A673 (cell line): ENCODE results near the gene PCDHGA11. TPM values are rescaled to one million over a fixed set of nuclear protein-coding genes. Genes with fewer than 3 reads are reported as not detected.
"Not testable (repeated sequence)": the region's sequence is repeated elsewhere in the genome, so short reads cannot be mapped to it uniquely, and the experiment has no call there.

ENCODE experiments used
- BruUV-seq: library from RNA; stranded (reverse); fragments of 400-500 nt; replicated peaks from 2 replicates; lab custom pipeline; 2021; lab: Mats Ljungman, UMichigan
- CTCF ChIA-PET: fragments of 300-600 bp; sonication (Branson Sonifier 250); formaldehyde crosslinking; loops from one replicate; lab custom pipeline; 2022; ENCODE audit warnings: antibody characterized with exemption; lab: Charles Lee
- POLR2A ChIA-PET: fragments of 300-600 bp; sonication (Branson Sonifier 250); formaldehyde crosslinking; loops from one replicate; lab custom pipeline; 2022; ENCODE audit warnings: antibody characterized with exemption; ENCODE audit not compliant: low non-redundant PET; lab: Charles Lee
- DNase-seq: peaks from one replicate; pipeline ENCODE4 v3.0.0-alpha.2; 2015; ENCODE audit warnings: low spot score
- H3K27ac ChIP-seq: fragments of 200-600 bp; sonication (generic); 2 replicates; pipeline ENCODE4 v1.5.1; 2016; ENCODE audit warnings: mixed run types, low read depth, mild to moderate bottlenecking, mixed read lengths, antibody characterized with exemption, low read length; ENCODE audit not compliant: poor library complexity, severe bottlenecking
- H3K27me3 ChIP-seq: fragments of 200-600 bp; sonication (generic); replicated peaks from 2 replicates; pipeline ENCODE4 v1.6.1; 2017; ENCODE audit warnings: mixed run types, low read depth, mild to moderate bottlenecking, mixed read lengths, antibody characterized with exemption, low read length; ENCODE audit not compliant: insufficient read depth, poor library complexity
- H3K36me3 ChIP-seq: fragments of 200-600 bp; sonication (generic); 2 replicates; pipeline ENCODE4 v1.6.1; 2016; ENCODE audit warnings: mixed run types, mild to moderate bottlenecking, mixed read lengths, antibody characterized with exemption, low read length; ENCODE audit not compliant: insufficient read depth, poor library complexity, severe bottlenecking
- H3K4me1 ChIP-seq: fragments of 200-600 bp; sonication (generic); 2 replicates; pipeline ENCODE4 v1.6.1; 2017; ENCODE audit warnings: mixed run types, mild to moderate bottlenecking, mixed read lengths, antibody characterized with exemption, low read length; ENCODE audit not compliant: insufficient read depth, poor library complexity, severe bottlenecking
- H3K4me3 ChIP-seq: fragments of 200-600 bp; sonication (generic); 2 replicates; pipeline ENCODE4 v1.5.1; 2016; ENCODE audit warnings: low read depth, mixed run types, mild to moderate bottlenecking, mixed read lengths, low read length; ENCODE audit not compliant: poor library complexity, severe bottlenecking
- H3K9me3 ChIP-seq: fragments of 200-600 bp; sonication (generic); 2 replicates; pipeline ENCODE4 v1.6.1; 2016; ENCODE audit warnings: mixed run types, low read depth, mild to moderate bottlenecking, mixed read lengths, antibody characterized with exemption, low read length; ENCODE audit not compliant: poor library complexity, severe bottlenecking
- CTCF ChIP-seq: fragments of 300-800, 200-600 bp; sonication (generic); conservative IDR thresholded peaks from 2 replicates; pipeline ENCODE4 v1.5.1; 2017; ENCODE audit warnings: low read depth, mild to moderate bottlenecking, antibody characterized with exemption, low read length, moderate library complexity, mixed read lengths
- EZH2 ChIP-seq: fragments of 200-600 bp; sonication (generic); IDR thresholded peaks from 2 replicates; pipeline ENCODE4 v1.6.1; 2017; ENCODE audit warnings: borderline replicate concordance, low read depth, mild to moderate bottlenecking, mixed read lengths, antibody characterized with exemption, low read length; ENCODE audit not compliant: poor library complexity, severe bottlenecking
- intact Hi-C: fragments of 100-400 bp; cut with micrococcal nuclease; formaldehyde crosslinking; loops from one replicate; pipeline ENCODE4 v1.10.0; 2022; ENCODE audit not compliant: unreplicated experiment
- total RNA-seq: library from RNA; stranded (reverse); gene quantifications from 2 replicates; pipeline ENCODE4 v1.2.3, GENCODE V29; 2021

PCDHGA11 gene
- total RNA-seq, 1 experiment from 2014 or later: 35.5 TPM

GRCh38 chr5:141431286-141431685 lies 10.4 kb downstream of the PCDHGA11 start:
- no peak for DNase-seq
- Histone ChIP-seq H3K36me3 (peaks cover 57% of the 10 kb centered on the region), H3K27me3 (no peaks in the 10 kb centered on the region), H3K27ac (no peak overlapping the region), H3K4me3 (no peak overlapping the region), H3K4me1 (no peaks in the 10 kb centered on the region), H3K9me3 (peaks cover 65% of the 10 kb centered on the region)
- POLR2A ChIA-PET: no interaction called here
- intact Hi-C loops: no loop called here
- TF ChIP-seq EZH2: no peak
- TF ChIP-seq CTCF: no peak
- no TSS peak for BruUV-seq
- CTCF ChIA-PET: no interaction called here

- H3K4me1 ChIP-seq, H3K27me3 ChIP-seq, H3K4me3 ChIP-seq, DNase-seq, POLR2A ChIA-PET, CTCF ChIA-PET, intact Hi-C loops, BruUV-seq, H3K27ac ChIP-seq: not testable (repeated sequence)
- Histone ChIP-seq H3K9me3 (peaks cover 57% of the 10 kb centered on the region), H3K36me3 (peaks cover 46% of the 10 kb centered on the region)
Observed at GRCh38 chr5:141432308-141432707, 11.5 kb downstream of the PCDHGA11 start.

GRCh38 chr5:141432726-141433125 lies 11.9 kb downstream of the PCDHGA11 start:
- DNase-seq, BruUV-seq, H3K4me1 ChIP-seq, H3K27ac ChIP-seq, H3K27me3 ChIP-seq, CTCF ChIA-PET, intact Hi-C loops, POLR2A ChIA-PET, H3K4me3 ChIP-seq: not testable (repeated sequence)
- Histone ChIP-seq H3K9me3 (peaks cover 53% of the 10 kb centered on the region), H3K36me3 (peaks cover 42% of the 10 kb centered on the region)

- Histone ChIP-seq H3K36me3 (peaks cover 33% of the 10 kb centered on the region), H3K9me3 (peaks cover 43% of the 10 kb centered on the region), H3K27me3 (no peaks in the 10 kb centered on the region), H3K27ac (no peak overlapping the region), H3K4me3 (no peak overlapping the region), H3K4me1 (no peaks in the 10 kb centered on the region)
- ChIA-PET CTCF (no interaction called here), POLR2A (no interaction called here)
- intact Hi-C loops: no loop called here
- TF ChIP-seq EZH2 (no peak), CTCF (no peak)
- no peak for DNase-seq
- BruUV-seq: no TSS peak
Observed at GRCh38 chr5:141434006-141434405, 13.2 kb downstream of the PCDHGA11 start.
